Naive thymus-derived CD4-positive, alpha-beta T cell (primary cell): ENCODE results near the gene VWA5B2. TPM values are rescaled to one million over a fixed set of nuclear protein-coding genes. Genes with fewer than 3 reads are reported as not detected.

Experiments
- ATAC-seq: fragments of 150-1000 bp; cut with Tn5 transposase; 2 replicates; pipeline ENCODE4 v1.10.0; 2021; ENCODE audit warnings: mild to moderate bottlenecking, moderate library complexity
- CTCF ChIA-PET: fragments of 350-600 bp; sonication (Branson Sonifier 250); formaldehyde crosslinking; loops from one replicate; lab custom pipeline; 2021; ENCODE audit warnings: antibody characterized with exemption; lab: Charles Lee
- POLR2A ChIA-PET: fragments of 350-600 bp; sonication (Branson Sonifier 250); formaldehyde crosslinking; loops from one replicate; lab custom pipeline; 2021; ENCODE audit warnings: antibody characterized with exemption, inconsistent platforms; lab: Charles Lee
- DNase-seq, 9 donors: peaks; one replicate each; pipeline versions ENCODE4 v3.0.0 to v3.0.0-alpha.2; 2020 to 2022; ENCODE audit warnings: mixed read lengths in 1 of 9
- H3K27ac ChIP-seq: one replicate; pipeline ENCODE4 v1.7.0; 2013; ENCODE audit warnings: mild to moderate bottlenecking, low read depth, low read length, moderate library complexity
- H3K27me3 ChIP-seq, 2 donors: one replicate each; pipeline ENCODE4 v1.7.0; 2013; ENCODE audit warnings: low read length in 2 of 2, mild to moderate bottlenecking in 2 of 2, moderate library complexity in 2 of 2; ENCODE audit not compliant: control insufficient read depth in 2 of 2, insufficient read depth in 2 of 2
- H3K36me3 ChIP-seq, 3 experiments: 1 replicate in 2 of 3; 2 replicates in 1 of 3; pipeline ENCODE4 v1.7.0; 2013; ENCODE audit warnings: low read length in 3 of 3, mild to moderate bottlenecking in 3 of 3, moderate library complexity in 1 of 3; ENCODE audit not compliant: insufficient read depth in 3 of 3, control insufficient read depth in 2 of 3
- H3K4me1 ChIP-seq, 2 donors: one replicate each; pipeline ENCODE4 v1.7.0; 2013; ENCODE audit warnings: low read length in 2 of 2, mild to moderate bottlenecking in 2 of 2, moderate library complexity in 1 of 2; ENCODE audit not compliant: control insufficient read depth in 2 of 2, insufficient read depth in 2 of 2
- H3K4me3 ChIP-seq: 2 replicates; pipeline ENCODE4 v1.7.0; 2013; ENCODE audit warnings: mild to moderate bottlenecking, low read length
- H3K9me3 ChIP-seq, 3 experiments: 1 replicate in 2 of 3; 2 replicates in 1 of 3; pipeline ENCODE4 v1.7.0; 2013; ENCODE audit warnings: low read length in 3 of 3; ENCODE audit not compliant: control insufficient read depth in 2 of 3
- H3K27ac Mint-ChIP-seq, 9 donors: one replicate each; pipeline ENCODE4 v1.8.0; 2020 to 2022; ENCODE audit warnings: mixed read lengths in 9 of 9, mild to moderate bottlenecking in 8 of 9, moderate library complexity in 5 of 9, inconsistent platforms in 2 of 9
- H3K27me3 Mint-ChIP-seq, 5 donors: one replicate each; pipeline ENCODE4 v1.8.0; 2021 to 2022; ENCODE audit warnings: mixed read lengths in 5 of 5, mild to moderate bottlenecking in 1 of 5
- H3K36me3 Mint-ChIP-seq, 5 donors: one replicate each; pipeline ENCODE4 v1.8.0; 2020 to 2022; ENCODE audit warnings: mixed read lengths in 5 of 5, mild to moderate bottlenecking in 3 of 5, inconsistent platforms in 1 of 5
- H3K4me1 Mint-ChIP-seq, 7 donors: one replicate each; pipeline ENCODE4 v1.8.0; 2020 to 2022; ENCODE audit warnings: mixed read lengths in 7 of 7, mild to moderate bottlenecking in 3 of 7, inconsistent platforms in 1 of 7
- H3K4me3 Mint-ChIP-seq, 10 donors: one replicate each; pipeline ENCODE4 v1.8.0; 2020 to 2022; ENCODE audit warnings: mild to moderate bottlenecking in 10 of 10, mixed read lengths in 10 of 10, moderate library complexity in 6 of 10, inconsistent platforms in 2 of 10
- H3K9me3 Mint-ChIP-seq, 11 donors: one replicate each; pipeline ENCODE4 v1.8.0; 2020 to 2022; ENCODE audit warnings: mixed read lengths in 11 of 11, mild to moderate bottlenecking in 4 of 11, inconsistent platforms in 1 of 11, moderate library complexity in 1 of 11
- intact Hi-C, 2 donors: fragments of 100-400 bp; cut with micrococcal nuclease; formaldehyde crosslinking; loops; one replicate each; pipeline ENCODE4 v1.15.1; 2023
- polyA plus RNA-seq, 2 donors: library from polyadenylated mRNA; unstranded; fragments of 300-500 nt; fragmentation: Illumina TruSeq; gene quantifications; one replicate each; pipeline ENCODE4 v1.2.3, GENCODE V29; 2021
- total RNA-seq, 6 experiments: library from RNA in 5 of 6; stranded (reverse) in 5 of 6; gene quantifications; 1 replicate in 5 of 6; 2 replicates in 1 of 6; pipeline ENCODE4 v1.2.3 and lab custom pipeline; 2021 to 2026

Gene VWA5B2
- total RNA-seq (not detected), polyA plus RNA-seq (not detected), total RNA-seq (lab: John Stamatoyannopoulos, UW) (not detected)

DNA sequence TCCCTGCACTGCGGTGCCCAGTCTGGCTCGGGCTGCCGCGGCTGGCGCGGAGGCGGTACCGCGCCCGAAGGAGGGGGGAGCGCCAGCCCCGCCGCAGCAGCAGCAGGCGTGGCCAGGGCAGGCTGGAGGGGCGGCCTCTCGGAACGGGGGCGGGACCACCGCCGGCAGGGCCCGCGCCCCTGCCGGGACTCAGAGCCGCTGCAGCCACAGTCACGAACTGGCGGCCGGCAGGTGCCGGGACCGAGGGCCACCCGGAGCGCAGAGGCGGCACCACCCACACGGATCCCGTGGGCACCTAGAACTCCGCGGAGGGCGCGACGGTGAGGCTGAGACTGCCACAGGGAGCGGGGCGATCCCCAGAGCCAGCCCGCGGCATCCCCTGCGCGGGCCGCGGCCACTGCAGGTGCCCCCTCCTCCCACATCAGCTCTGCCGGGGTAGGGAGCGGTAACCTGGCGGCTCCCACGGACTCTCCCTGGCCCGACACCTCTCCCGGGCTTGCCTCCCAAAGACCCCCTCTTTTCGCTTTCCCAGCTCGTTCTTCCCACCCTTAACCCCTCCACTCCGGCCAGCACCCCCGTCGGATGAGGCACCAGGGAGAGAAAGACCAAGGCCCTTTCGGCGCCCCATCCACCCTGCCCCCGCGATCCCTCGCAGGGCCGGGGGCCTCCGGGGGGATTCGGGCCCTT lies at the start of gene VWA5B2:
TSS of gene VWA5B2 (plus strand) at position 192 of the 687 bp plus-strand sequence. CDS start 944 bp downstream, outside the sequence.
- Mint-ChIP-seq H3K9me3 (no peaks in the 10 kb centered on the region), H3K4me3 (peak within 1 kb of the TSS; percentile 41 to 82 (median 74)), H3K4me1 (peaks cover 8 to 14% (median 10%) of the 10 kb centered on the region in 7 donors), H3K27me3 (peaks cover 46 to 65% (median 57%) of the 10 kb centered on the region in 5 donors), H3K27ac (no peak within 1 kb of the TSS), H3K36me3 (no peaks in the 10 kb centered on the region)
- Histone ChIP-seq H3K9me3 (no peaks in the 10 kb centered on the region), H3K27ac (no peak within 1 kb of the TSS), H3K27me3 (peaks cover 4 to 17% of the 10 kb centered on the region in 2 donors), H3K4me1 (peaks cover 0 to 5% of the 10 kb centered on the region in 2 donors), H3K4me3 (peak within 1 kb of the TSS; percentile 58), H3K36me3 (no peaks in the 10 kb centered on the region)
- CTCF ChIA-PET: interaction anchor here (0.6 to 3.5 kb wide), 3 partner anchors 17 to 22 kb away, joined by 4 to 40 read pairs (median 4); partner anchors contain the start of gene EEF1AKMT4
- intact Hi-C loops: loop anchor here (1.0 to 5.0 kb wide), 4 partner anchors 33 to 94 kb away; partner anchors contain the start of genes ABCF3 (in 1 of the 2), CAMK2N2 (in 1 of the 2), EIF2B5 (in 1 of the 2) and PSMD2 (in 1 of the 2)
- peak; percentile 96 for ATAC-seq
- peak; percentile 58 to 72 (median 66) for DNase-seq
- POLR2A ChIA-PET: no interaction called here

DNA sequence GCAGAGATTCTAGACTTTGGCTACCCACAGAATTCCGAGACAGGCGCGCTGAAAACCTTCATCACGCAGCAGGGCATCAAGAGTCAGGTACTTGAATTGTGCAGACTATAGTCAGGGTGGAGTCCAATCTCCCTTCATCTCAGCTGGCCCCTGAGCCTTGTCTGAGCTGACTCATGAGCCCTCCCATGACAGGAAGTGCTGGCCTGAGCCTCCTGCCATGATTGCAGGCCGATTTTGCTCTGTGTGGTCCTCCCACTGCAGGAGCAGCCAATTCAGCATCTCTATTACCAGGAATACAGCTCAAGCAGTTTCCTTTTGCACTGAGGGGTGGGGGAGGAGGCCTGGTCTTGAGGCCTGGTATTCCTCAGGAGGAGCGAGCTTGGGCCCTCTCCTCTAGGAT lies 49.2 kb upstream of the VWA5B2 start:
- CTCF ChIA-PET: no interaction called here
- Mint-ChIP-seq H3K4me1 (peaks cover 17 to 43% (median 34%) of the 10 kb centered on the region in 7 donors), H3K27me3 (no peaks in the 10 kb centered on the region), H3K9me3 (no peaks in the 10 kb centered on the region), H3K4me3 (no peak overlapping the region), H3K27ac (no peak overlapping the region), H3K36me3 (peaks cover 4 to 37% (median 9%) of the 10 kb centered on the region in 5 donors)
- ATAC-seq: no peak
- H3K4me3 ChIP-seq: no peak overlapping the region
- no peak for DNase-seq
- H3K4me1 ChIP-seq: peaks cover 19 to 21% of the 10 kb centered on the region in 2 donors
- POLR2A ChIA-PET: no interaction called here
- H3K27ac ChIP-seq: no peak overlapping the region
- H3K9me3 ChIP-seq: no peaks in the 10 kb centered on the region
- H3K27me3 ChIP-seq: no peaks in the 10 kb centered on the region
- intact Hi-C loops: no loop called here
- peaks cover 18 to 77% (median 24%) of the 10 kb centered on the region in 3 experiments for H3K36me3 ChIP-seq

DNA sequence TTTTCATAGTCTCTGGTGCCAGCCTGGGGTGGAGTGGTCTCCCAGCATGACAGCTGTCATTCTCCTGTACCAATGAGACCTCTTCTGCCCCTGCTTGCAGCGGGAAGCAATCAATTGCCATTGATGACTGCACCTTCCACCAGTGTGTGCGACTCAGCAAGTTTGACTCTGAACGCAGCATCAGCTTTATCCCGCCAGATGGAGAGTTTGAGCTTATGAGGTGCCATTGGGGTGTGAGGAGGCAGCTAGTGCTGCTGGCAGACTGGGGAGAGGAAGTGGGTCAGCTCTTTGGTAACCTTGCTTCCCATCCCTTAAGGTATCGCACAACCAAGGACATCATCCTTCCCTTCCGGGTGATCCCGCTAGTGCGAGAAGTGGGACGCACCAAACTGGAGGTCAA lies 47.8 kb upstream of the VWA5B2 start:
- Histone ChIP-seq H3K4me1 (peaks cover 14 to 16% of the 10 kb centered on the region in 2 donors), H3K27me3 (no peaks in the 10 kb centered on the region), H3K9me3 (no peaks in the 10 kb centered on the region), H3K27ac (no peak overlapping the region), H3K36me3 (peaks cover 18 to 81% (median 24%) of the 10 kb centered on the region in 3 experiments), H3K4me3 (no peak overlapping the region)
- ATAC-seq (no peak), DNase-seq (no peak)
- ChIA-PET POLR2A (interaction anchor here (0.8 kb wide), 1 partner anchor 23 kb away, joined by 3 read pairs; no protein-coding TSS in a partner anchor), CTCF (no interaction called here)
- H3K27ac Mint-ChIP-seq: peak overlapping the region in 1 of 9 donors; percentile 12
- H3K27me3 Mint-ChIP-seq: no peaks in the 10 kb centered on the region
- H3K4me1 Mint-ChIP-seq: peaks cover 17 to 42% (median 30%) of the 10 kb centered on the region in 7 donors
- H3K9me3 Mint-ChIP-seq: no peaks in the 10 kb centered on the region
- H3K36me3 Mint-ChIP-seq: peaks cover 4 to 37% (median 9%) of the 10 kb centered on the region in 5 donors
- intact Hi-C loops: no loop called here
- no peak overlapping the region for H3K4me3 Mint-ChIP-seq

GRCh38 chr3:184183679-184184078 lies 45.7 kb upstream of the VWA5B2 start:
- ChIA-PET POLR2A (interaction anchor here (0.9 to 1.0 kb wide), 2 partner anchors 9 to 49 kb away, joined by 3 to 5 read pairs; partner anchors contain the start of gene AP2M1), CTCF (no interaction called here)
- H3K4me1 ChIP-seq: peaks cover 18 to 24% of the 10 kb centered on the region in 2 donors
- ATAC-seq (no peak), DNase-seq (no peak)
- intact Hi-C loops: loop anchor here in 1 of 2 donors (2.0 kb wide), 1 partner anchor 179 kb away; no protein-coding TSS in a partner anchor
- H3K27me3 ChIP-seq: no peaks in the 10 kb centered on the region
- Mint-ChIP-seq H3K9me3 (no peaks in the 10 kb centered on the region), H3K27me3 (no peaks in the 10 kb centered on the region), H3K36me3 (peaks cover 4 to 42% (median 9%) of the 10 kb centered on the region in 5 donors), H3K4me3 (no peak overlapping the region), H3K27ac (peak overlapping the region in 3 of 9 donors; percentile 12 to 74 (median 20)), H3K4me1 (peaks cover 27 to 43% (median 32%) of the 10 kb centered on the region in 7 donors)
- H3K27ac ChIP-seq: no peak overlapping the region
- no peaks in the 10 kb centered on the region for H3K9me3 ChIP-seq
- H3K36me3 ChIP-seq: peaks cover 18 to 73% (median 24%) of the 10 kb centered on the region in 3 experiments
- H3K4me3 ChIP-seq: no peak overlapping the region

- intact Hi-C loops: loop anchor here (1.0 to 5.0 kb wide), 10 partner anchors 10 to 1403 kb away; partner anchors contain the start of genes DVL3 (in 2 of the 2), AP2M1 (in 1 of the 2), MCCC1 (in 1 of the 2) and PARL (in 1 of the 2)
- peaks cover 18 to 73% (median 22%) of the 10 kb centered on the region in 3 experiments for H3K36me3 ChIP-seq
- H3K27me3 ChIP-seq: no peaks in the 10 kb centered on the region
- Mint-ChIP-seq H3K4me3 (peak overlapping the region in 9 of 10 donors; percentile 91 to 100 (median 98)), H3K9me3 (no peaks in the 10 kb centered on the region), H3K4me1 (peaks cover 27 to 47% (median 38%) of the 10 kb centered on the region in 7 donors), H3K36me3 (peaks cover 4 to 43% (median 9%) of the 10 kb centered on the region in 5 donors), H3K27me3 (no peaks in the 10 kb centered on the region), H3K27ac (peak overlapping the region; percentile 83 to 98 (median 97))
- no peak overlapping the region for H3K27ac ChIP-seq
- H3K4me3 ChIP-seq: no peak overlapping the region
- no peaks in the 10 kb centered on the region for H3K9me3 ChIP-seq
- H3K4me1 ChIP-seq: peaks cover 18 to 24% of the 10 kb centered on the region in 2 donors
- DNase-seq (no peak), ATAC-seq (no peak)
- ChIA-PET CTCF (no interaction called here), POLR2A (interaction anchor here (0.6 to 1.8 kb wide), 5 partner anchors 8 to 50 kb away, joined by 3 to 15 read pairs (median 5); partner anchors contain the start of gene AP2M1)
These were observed 44.7 kb upstream of the VWA5B2 start for GRCh38 chr3:184184546-184185230.
